DND-41 (cell line): Measurements from ENCODE around the gene DOHH.

Source experiments
- ATAC-seq: fragments of 200-7000 bp; cut with Tn5 transposase; 3 replicates; pipeline ENCODE4 v1.9.1; 2021; ENCODE audit warnings: low read depth; ENCODE audit not compliant: insufficient read depth
- DNase-seq: peaks from one replicate; pipeline ENCODE4 v3.0.0-alpha.2; 2020
- H2AFZ ChIP-seq: 2 replicates; pipeline ENCODE4 v1.6.0; 2012; ENCODE audit warnings: low read depth, low read length
- H3K27ac ChIP-seq: 2 replicates; pipeline ENCODE4 v1.5.1; 2012; ENCODE audit warnings: low read length, inconsistent platforms
- H3K27me3 ChIP-seq: fragments of 200-600 bp; sonication (generic); 2 replicates; pipeline ENCODE4 v1.6.0; 2012; ENCODE audit warnings: low read length, mild to moderate bottlenecking, inconsistent platforms; ENCODE audit not compliant: insufficient read depth, poor library complexity
- H3K36me3 ChIP-seq: 2 replicates; pipeline ENCODE4 v1.5.1; 2012; ENCODE audit warnings: low read length, inconsistent platforms; ENCODE audit not compliant: insufficient read depth
- H3K4me1 ChIP-seq: 2 replicates; pipeline ENCODE4 v1.5.1; 2012; ENCODE audit warnings: mild to moderate bottlenecking, low read length; ENCODE audit not compliant: insufficient read depth
- H3K4me2 ChIP-seq: 2 replicates; pipeline ENCODE4 v1.6.0; 2012; ENCODE audit warnings: mild to moderate bottlenecking, moderate library complexity, low read length, inconsistent platforms; ENCODE audit not compliant: insufficient read depth
- H3K4me3 ChIP-seq, 2 experiments: fragments of 200-600 bp in 1 of 2; shearing (Covaris generic) in 1 of 2; 2 replicates each; pipeline ENCODE4 v1.5.1; 2012 to 2016; ENCODE audit warnings: inconsistent platforms in 2 of 2, low read length in 2 of 2, mild to moderate bottlenecking in 2 of 2, low read depth in 1 of 2, moderate library complexity in 1 of 2
- H3K79me2 ChIP-seq: 2 replicates; pipeline ENCODE4 v1.6.0; 2012; ENCODE audit warnings: low read length, inconsistent platforms; ENCODE audit not compliant: insufficient read depth
- H3K9ac ChIP-seq: 2 replicates; pipeline ENCODE4 v1.6.0; 2012; ENCODE audit warnings: low read depth, mild to moderate bottlenecking, inconsistent platforms, low read length, moderate library complexity
- H3K9me3 ChIP-seq: 2 replicates; pipeline ENCODE4 v1.5.1; 2012; ENCODE audit warnings: low read length, moderate library complexity, mild to moderate bottlenecking, inconsistent platforms; ENCODE audit not compliant: insufficient read depth, severe bottlenecking
- H4K20me1 ChIP-seq: 2 replicates; pipeline ENCODE4 v1.6.0; 2012; ENCODE audit warnings: low read length; ENCODE audit not compliant: insufficient read depth
- CTCF ChIP-seq: IDR thresholded peaks from 2 replicates; pipeline ENCODE4 v1.5.1; 2012; ENCODE audit warnings: borderline replicate concordance, low read length, moderate library complexity, mild to moderate bottlenecking; ENCODE audit not compliant: poor library complexity, severe bottlenecking; ENCODE audit errors: extremely low read depth
- EZH2 ChIP-seq: IDR thresholded peaks from 3 replicates; pipeline ENCODE4 v1.6.1; 2012; ENCODE audit warnings: borderline replicate concordance, low read depth, mild to moderate bottlenecking, moderate library complexity, low read length, inconsistent platforms; ENCODE audit not compliant: severe bottlenecking

Gene DOHH

GRCh38 chr19:3519126-3519525, 18.7 kb upstream of the DOHH start:
- no peak for TF ChIP-seq EZH2
- no peak for TF ChIP-seq CTCF

GRCh38 chr19:3518659-3519058, 18.2 kb upstream of the DOHH start:
- Histone ChIP-seq H3K4me2 (no peak overlapping the region), H3K27ac (no peak overlapping the region), H3K4me1 (no peaks in the 10 kb centered on the region), H4K20me1 (peaks cover 89% of the 10 kb centered on the region), H3K79me2 (peaks cover 100% of the 10 kb centered on the region), H2AFZ (no peak overlapping the region), H3K36me3 (peaks cover 77% of the 10 kb centered on the region), H3K4me3 (no peak overlapping the region), H3K9ac (no peak overlapping the region), H3K27me3 (no peaks in the 10 kb centered on the region), H3K9me3 (no peaks in the 10 kb centered on the region)
- TF ChIP-seq EZH2 (no peak), CTCF (no peak)
- ATAC-seq, result no peak
- DNase-seq, result no peak

More at GRCh38 chr19:3519126-3519525, 18.7 kb upstream of the DOHH start:
- Histone ChIP-seq H2AFZ (no peak overlapping the region), H3K4me2 (no peak overlapping the region), H3K27ac (no peak overlapping the region), H3K27me3 (no peaks in the 10 kb centered on the region), H3K9ac (no peak overlapping the region), H3K36me3 (peaks cover 78% of the 10 kb centered on the region), H3K4me3 (no peak overlapping the region), H4K20me1 (peaks cover 90% of the 10 kb centered on the region), H3K4me1 (no peaks in the 10 kb centered on the region), H3K79me2 (peaks cover 97% of the 10 kb centered on the region), H3K9me3 (no peaks in the 10 kb centered on the region)
- DNase-seq (no peak), ATAC-seq (no peak)

GRCh38 chr19:3518255-3518654, 17.8 kb upstream of the DOHH start:
- no peak overlapping the region for H3K9ac ChIP-seq
- peaks cover 100% of the 10 kb centered on the region for H3K79me2 ChIP-seq

More at GRCh38 chr19:3518255-3518654, 17.8 kb upstream of the DOHH start:
- Histone ChIP-seq H3K9me3 (no peaks in the 10 kb centered on the region), H3K4me2 (no peak overlapping the region), H3K4me3 (no peak overlapping the region), H3K27me3 (no peaks in the 10 kb centered on the region), H3K27ac (no peak overlapping the region), H3K4me1 (peaks cover under 1% of the 10 kb centered on the region; the same call in 1 of the 2 replicates), H4K20me1 (peaks cover 89% of the 10 kb centered on the region), H2AFZ (no peak overlapping the region), H3K36me3 (peaks cover 77% of the 10 kb centered on the region)
- TF ChIP-seq EZH2 (no peak), CTCF (no peak)
- ATAC-seq (no peak), DNase-seq (no peak)
